ENCODE measurements around the gene SHTN1.

DNA sequence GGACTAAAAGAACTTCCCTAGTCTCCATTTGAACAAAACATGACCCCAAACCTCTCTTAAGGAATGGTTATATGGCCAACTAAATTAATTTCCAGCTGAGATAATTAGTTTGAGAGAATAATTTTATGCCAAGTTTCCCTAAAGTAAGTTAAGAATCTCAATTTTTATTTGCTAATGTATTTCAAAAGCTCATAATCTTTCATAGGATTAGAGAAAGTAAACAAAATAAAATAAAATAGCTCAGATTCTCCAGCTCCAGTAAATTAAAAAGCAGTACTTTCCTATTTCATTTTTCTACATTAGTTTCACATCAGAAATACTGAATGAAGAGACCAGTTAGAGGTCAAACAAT, 111.3 kb downstream of the SHTN1 start:
- TF ChIP-seq, protein P1, sequence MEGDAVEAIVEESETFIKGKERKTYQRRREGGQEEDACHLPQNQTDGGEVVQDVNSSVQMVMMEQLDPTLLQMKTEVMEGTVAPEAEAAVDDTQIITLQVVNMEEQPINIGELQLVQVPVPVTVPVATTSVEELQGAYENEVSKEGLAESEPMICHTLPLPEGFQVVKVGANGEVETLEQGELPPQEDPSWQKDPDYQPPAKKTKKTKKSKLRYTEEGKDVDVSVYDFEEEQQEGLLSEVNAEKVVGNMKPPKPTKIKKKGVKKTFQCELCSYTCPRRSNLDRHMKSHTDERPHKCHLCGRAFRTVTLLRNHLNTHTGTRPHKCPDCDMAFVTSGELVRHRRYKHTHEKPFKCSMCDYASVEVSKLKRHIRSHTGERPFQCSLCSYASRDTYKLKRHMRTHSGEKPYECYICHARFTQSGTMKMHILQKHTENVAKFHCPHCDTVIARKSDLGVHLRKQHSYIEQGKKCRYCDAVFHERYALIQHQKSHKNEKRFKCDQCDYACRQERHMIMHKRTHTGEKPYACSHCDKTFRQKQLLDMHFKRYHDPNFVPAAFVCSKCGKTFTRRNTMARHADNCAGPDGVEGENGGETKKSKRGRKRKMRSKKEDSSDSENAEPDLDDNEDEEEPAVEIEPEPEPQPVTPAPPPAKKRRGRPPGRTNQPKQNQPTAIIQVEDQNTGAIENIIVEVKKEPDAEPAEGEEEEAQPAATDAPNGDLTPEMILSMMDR (IDR thresholded peaks at IDR 0.05): no peak
- TF ChIP-seq POLR2AphosphoS5 (IDR thresholded peaks at IDR 0.05): no peak
- TF ChIP-seq POLR2A (IDR thresholded peaks at IDR 0.05): no peak
